COR-L47 (cell line): ENCODE measurements around the gene ABHD15.

Experiments
- DNase-seq: peaks from one replicate; lab custom pipeline; 2025; lab: John Stamatoyannopoulos, UW

The ABHD15 gene

DNA sequence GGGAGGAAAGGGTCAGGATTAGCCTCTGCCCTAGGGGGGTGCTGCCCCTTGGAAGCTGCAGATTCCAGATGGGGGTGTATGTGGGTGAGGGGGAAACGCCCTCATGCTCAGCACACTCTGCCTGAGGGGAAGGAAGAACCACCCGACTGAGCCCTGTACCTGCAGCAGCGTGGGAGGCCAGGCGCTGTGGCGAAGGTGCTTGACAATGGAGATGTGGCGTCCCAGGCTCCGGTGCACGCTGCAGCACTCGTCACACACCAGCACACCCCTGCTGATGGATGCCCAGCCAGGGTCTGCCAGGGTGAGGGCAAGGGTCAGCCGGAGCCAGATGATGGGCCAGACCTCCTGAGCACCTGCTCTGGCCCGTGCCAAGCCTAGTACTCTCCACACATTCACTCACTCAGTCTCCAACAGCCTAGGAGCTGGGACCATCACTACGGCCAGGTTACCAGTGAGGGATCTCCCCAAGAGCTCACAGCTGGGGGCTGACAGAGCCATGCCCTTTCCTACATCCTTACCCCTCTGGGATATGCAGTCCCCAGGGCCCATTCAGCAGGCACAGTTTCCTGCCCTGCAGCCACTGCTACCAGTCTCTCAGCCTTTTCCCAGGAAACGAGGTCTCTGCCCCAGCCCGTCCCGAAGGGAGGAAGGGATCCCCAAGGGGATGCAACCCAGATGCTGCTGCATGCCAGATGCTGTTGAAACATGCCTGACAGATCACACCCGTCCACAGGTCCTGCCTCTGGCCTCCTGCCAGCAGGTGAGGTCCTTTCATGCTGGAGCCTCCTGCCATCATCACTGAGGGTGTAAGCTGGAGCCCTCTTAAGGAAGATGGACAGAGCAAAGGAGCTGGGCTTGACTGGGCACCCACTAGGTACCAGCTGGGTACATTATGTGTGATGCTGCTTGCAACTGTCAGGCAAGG, 16.7 kb upstream of the ABHD15 start:
- no peak for DNase-seq

DNA sequence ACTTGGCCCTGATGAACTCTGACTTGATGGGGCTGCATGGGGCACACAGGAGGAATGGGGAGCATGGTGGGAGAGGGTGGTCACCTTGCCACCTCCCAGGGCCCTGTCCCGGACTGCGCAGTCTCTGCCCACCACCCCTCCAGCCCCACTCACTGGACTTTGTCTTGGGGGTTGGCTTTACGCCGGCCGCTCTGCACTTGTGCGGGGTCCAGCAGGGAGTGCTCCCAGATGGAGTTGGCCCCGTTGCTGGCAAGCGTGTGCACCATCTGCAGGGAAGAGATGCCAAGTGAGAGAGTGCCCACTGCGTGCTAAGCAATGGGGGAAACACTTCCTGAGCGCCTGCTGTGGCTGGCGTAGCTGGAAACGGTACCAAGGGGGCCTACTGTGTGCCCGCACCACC, 15.9 kb upstream of the ABHD15 start:
- no peak for DNase-seq

DNA sequence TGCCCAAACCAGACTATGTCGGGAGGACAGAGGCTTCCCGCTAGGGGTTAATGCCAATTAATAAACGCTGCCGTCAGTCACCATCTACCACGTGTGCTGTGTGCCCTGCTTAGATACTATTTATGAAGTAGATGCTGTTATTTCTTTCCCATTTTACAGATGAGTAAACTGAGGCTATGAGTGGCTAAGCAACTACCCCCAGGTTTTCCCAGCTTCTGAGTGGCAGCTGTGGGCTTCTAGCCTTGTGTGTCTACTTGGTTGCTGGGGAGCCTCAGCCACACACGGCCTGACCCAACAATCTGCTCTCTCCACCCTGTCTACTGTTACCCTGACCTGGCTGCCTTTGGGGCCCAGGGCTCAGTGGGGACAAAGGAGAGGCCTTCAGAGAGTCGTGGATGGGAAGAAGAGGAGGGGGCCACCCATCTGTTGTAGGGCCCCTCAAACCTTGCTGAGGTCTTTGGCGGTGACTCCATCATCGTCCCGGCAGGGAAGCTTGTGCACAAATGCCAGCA, 15.5 kb upstream of the ABHD15 start:
- no peak for DNase-seq

DNA sequence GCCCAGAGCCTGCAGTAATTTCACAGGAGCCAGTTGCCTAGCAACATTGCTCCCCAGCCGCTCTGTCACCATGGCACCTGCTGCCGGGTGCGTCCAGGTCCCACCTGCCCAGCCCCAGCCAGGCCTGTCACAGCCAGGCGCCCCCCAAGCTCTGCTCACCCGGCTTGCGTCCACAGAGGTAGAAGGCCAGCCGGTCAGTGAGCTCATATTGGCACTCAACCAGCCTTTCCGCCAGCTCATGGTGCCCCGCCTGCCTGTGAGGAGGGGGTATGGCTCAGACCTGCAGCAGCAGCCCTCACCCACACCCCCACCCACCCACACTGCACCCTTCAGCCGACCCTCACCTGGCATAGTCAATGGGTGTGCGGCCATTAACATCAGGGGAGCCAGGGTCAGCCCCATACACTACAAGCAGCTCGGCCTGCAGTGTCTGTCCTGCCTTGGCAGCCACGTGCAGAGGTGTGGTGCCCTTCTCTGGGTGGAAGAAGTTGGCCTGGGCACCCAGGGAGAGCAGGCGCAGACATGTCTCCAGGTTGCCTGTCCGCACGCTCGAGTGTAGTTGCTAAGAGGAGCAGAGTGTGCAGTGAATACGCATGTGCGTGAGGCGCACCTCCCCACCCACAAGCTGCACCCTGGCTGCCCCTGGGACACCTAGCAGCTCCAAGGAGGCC, 14.9 kb upstream of the ABHD15 start:
- peak; percentile 77 for DNase-seq

DNA sequence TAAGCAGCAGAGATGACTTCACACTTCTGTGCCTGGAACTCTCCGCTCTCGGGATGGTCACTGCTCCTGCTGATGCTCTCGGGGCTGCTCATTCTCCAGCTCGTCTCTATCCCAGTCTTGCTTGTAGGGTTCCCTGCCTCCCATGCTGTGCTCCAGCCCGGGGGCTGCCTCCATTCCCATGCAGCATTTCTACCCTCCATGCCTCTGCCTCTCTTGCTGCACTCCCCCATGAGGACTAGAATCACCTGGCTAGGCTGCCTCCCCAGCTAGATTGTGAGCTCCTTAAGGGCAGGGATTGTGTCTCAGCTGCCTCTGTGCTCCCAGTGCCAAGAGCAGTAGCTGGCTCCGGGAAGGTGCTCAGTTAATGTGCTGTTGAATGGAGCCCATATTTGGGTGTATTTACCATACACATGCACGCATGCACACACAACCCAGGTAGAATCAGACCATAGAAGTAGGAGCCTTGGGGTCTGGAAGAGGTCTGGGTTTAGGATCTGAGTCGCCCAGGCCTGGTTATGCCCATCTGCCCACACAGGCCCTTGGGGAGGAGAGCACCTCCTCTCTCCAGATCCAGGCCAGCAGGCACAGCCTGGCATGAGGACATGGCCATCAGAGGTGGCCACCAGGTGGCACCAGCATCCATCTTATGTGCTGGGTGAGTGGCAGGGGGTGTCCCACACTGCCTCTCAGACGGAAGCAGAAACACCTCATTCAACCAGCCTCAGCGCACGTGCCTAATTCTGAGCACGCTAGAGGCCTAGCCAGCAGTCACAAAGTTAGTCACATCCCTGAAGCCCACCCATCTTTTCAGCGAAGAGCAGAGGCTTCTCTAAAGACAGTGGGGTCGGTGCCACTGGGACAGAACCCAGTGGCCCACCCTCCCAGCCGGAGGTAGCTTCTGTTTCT, 13.3 kb upstream of the ABHD15 start:
- DNase-seq: peak; percentile 82

DNA sequence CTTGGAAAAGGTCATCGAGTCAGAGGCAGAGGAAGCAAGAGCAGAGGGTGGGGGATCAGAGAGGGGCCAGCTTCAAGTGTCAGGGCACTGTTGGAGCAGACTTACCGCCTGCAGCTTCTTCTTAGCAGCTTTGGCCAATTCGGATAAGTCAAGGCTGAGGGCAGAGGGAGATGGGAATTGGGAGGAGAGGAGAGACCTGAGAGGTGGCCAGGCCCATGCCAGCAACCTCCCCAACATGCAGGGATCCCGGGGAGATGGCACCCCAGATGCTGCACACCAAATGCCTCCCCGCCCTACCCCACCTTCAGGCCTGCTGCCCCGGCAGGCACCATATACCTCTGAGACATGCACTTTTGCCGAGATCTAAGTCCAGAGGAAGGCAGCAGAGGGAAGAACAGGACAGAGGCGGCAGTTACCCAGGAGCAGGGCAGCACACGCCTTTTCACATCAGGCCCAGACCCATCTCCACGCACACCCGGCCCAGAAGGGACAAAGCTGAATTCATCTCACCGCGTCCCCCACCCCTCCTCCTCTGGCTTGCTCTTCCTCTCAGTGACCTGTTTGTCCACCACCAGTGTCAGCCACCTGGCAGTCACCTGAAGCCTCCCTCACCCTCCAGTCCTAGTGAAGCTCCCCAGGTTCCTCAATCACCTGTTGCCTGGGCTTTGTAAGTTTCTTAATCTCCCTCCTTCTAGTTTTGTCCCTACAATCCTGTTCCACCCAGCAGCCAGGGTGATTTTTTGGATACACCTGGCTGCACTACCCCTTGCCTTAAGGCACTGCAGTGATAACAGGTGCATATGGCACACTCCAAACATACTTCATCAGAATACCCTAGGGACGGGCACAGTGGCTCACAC, 12.0 kb upstream of the ABHD15 start:
- no peak for DNase-seq

DNA sequence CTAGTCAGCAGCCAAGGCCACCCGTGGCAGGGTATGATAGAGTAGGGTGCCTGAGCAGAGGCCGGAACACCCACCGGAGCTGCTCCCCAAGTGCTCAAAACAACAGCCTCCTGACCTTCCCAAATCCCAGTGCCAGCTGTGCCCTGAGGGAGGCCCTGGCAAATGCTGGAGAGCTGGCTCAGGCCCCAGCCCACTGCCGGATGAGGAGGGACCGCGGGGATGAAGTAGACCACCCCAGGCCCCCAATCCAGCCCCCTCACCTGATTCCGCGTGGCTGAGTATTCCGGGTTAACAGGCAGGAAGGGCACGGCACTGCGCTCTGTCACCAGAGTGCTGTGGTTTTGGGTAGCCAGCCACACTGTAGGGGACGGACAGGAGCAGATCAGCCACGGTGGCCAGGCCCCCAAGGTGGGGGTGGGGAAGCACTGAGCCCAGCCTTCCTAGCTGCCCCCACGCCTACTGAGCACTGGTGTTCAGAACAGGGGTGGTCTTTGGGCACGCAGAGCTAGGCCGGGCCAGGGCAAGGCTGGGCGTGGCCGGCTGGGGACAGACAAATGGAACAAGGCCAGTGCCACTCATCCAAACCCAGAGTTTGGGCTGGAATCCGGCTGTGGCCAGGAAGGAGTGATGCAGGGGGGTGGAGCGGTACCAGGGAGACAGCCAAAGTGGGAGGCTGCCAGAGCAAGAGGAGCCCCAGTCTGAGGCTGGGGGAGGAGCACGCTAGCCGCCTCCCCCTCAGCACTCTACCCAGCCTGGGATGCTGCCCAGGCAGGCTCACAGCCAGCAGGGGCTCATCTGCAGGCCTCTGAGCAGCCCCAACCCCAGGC, 10.8 kb upstream of the ABHD15 start:
- DNase-seq: no peak

DNA sequence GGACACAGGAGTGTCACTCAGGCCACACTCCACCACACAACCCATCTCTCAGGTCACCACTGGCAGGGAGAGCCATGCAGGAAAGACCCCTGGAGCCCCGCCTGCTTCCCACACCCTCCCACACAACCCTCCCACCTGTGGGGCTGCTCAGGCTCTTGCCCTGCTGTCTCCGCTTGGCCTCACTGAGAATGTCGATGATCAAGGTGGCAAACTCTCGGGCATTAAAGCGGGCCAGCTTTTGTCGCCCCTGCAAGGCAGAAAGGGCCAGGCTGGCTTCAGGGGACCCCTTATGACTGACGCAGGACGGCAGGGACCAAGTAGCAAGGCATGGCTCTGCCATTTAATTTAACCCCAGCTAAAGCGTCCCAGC, 10.1 kb upstream of the ABHD15 start:
- no peak for DNase-seq

DNA sequence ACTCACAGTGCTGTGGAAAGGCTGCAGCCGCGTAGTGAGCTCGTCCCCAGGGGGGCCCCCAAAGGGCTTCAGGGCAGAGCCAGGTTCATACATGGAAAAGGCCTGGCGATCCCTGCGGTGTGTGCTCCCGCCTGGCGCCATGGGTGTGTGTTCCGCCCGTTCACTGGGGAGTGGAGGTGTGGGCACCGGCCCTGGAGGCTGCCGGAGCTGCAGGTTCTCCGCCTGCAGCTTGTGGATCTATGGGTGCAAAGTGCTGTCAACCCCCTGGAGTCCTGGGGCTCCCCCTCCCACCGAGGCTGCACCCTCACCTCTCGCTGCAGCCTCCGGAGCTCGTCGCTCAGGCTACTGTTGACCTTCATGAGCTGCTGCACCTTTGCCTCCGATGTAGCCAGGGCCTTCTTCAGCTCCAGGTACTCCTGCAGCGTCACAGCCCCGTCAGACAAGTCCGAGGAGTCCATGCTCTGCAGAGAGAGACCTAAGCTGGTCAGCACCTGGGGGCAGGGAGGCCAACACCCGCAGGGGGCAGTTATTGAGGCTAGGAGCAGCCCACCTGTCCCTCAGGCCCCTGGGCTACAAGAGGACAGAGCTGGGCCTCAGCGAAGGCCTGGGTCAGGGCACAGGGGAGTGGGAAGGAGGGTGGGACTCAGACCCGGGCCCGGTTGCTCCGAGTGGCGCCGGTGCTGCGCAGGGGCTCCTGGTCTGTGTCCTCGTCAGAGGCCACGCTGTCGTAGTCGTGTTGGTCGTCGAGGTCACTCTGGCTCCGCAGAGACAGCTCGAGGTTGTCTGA, 9.6 kb upstream of the ABHD15 start:
- no peak for DNase-seq

DNA sequence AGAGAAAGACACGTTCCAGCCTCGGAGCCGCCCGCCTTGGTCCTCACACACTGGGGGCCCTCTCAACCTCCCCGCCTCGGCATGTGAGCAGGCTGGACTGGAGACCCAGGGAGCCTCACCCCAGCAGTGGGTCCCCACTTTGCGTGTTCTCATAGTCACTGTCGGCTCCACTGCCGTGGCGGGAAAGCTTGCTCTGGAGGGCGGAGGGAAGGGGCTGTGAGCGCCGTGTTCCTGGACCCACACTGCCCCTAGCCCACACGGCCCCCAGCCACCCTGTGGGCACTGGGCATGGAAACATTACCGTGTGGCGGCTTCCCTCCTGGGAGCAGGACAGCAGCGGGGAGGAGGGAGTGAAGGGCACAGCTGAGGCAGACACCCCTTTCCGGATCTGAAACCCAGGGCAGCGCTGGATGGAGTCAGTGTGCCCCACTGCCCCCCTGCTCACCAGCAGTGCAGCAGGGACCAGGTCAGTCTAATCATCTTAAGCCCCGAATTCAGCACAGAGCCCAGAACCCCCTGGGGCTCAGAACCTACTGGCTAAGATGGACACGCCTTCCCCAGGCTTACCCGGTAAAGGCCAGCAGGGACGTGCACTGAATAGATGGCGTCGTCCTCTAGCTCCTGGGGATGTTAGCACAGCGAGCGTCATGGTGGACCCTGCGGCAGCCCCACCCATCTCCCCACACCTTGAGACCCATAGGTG, 8.8 kb upstream of the ABHD15 start:
- no peak for DNase-seq

DNA sequence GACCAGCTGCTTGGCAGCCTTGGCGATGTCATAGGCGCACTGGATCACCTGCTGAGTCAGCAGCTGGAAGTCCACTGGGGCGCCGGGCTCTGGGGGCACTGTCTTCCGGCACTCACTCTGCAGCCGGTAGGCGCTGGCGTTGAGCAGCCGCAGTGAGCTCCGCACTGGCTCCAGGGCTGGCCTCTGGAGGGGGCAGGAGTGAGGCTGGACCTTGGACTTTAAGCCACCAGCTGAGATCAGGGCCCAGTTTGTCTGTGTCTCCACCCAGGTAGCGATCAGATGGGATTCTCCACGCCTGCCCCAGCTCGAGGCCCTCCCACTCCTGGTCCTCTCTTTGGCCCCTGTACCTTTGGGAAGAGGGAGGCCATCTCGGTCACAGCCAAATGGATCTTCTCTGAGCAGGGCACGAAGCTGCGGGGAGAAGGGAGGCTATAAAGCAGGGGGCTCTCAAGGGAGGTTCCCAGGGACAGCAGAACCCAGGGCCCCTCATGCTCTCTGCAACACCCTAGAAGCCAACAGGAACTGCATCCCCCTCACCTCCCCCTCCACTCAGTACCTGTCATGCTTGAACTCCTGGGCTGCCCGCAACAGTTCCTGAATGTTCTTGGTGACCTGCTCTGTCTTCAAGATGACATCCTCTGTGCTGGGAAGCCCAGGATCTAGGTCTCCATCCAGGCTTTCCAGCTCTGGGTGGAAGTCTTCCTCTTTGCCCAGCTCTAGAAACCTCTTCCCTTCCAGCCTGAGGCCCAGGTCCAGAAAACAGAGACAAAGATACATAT, 8.1 kb upstream of the ABHD15 start:
- no peak for DNase-seq

DNA sequence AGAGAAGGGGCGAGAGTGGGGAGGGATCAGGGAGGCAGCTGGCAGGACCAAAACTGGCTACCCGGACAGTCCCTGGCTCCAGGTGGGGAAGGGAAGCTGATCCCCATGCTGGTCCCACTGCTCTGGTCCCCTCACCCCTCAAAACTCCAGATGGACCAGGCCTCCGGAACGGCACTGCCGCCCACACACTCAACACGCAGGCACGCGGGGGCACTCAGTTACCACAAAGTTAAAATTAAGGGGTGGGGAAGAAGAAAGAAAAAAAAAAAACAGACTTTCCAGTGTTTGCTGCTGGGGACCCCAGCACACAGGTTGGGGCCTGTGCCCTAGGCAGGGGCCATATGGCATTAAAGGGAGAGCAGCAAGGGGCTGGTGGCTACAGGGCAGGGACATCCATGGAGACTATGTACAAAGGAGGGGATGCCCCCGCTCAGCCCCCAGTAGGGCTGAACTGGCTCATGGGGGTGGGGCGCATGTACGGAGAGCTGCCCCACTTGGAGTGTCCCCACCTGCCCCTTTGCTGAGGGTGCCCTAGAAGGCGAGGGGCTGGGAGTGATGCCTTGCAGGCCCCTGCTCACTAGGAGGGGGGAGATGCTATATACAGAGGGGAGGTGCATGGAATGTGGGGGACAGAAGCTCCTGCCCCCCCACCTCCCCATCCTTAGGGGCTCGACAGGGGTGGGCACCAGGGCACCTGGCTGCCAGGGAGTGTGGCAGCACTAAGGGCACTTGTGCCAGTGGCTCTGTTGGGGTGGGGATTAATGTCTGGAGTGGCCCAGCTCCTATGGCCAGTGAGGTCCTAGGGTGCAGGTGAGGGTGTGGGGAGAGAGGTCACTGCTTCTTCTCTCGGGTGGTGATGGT, 7.3 kb upstream of the ABHD15 start:
- DNase-seq: no peak

DNA sequence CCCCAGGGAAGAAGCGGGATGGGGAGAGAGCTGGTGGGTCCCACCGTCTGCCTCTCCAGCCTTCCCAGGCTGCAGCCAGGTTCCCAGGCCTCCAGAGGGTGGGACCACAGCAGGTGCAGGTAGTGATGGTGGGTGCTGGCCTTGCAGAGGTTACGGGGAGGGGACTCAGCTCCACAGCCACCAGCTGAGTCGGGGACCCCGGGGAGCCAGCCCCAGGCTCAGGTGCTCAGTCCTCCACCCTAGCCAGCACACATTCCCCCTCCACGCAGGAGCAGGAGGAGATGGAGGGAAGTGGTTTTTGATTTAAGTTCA, 6.7 kb upstream of the ABHD15 start:
- DNase-seq: no peak

DNA sequence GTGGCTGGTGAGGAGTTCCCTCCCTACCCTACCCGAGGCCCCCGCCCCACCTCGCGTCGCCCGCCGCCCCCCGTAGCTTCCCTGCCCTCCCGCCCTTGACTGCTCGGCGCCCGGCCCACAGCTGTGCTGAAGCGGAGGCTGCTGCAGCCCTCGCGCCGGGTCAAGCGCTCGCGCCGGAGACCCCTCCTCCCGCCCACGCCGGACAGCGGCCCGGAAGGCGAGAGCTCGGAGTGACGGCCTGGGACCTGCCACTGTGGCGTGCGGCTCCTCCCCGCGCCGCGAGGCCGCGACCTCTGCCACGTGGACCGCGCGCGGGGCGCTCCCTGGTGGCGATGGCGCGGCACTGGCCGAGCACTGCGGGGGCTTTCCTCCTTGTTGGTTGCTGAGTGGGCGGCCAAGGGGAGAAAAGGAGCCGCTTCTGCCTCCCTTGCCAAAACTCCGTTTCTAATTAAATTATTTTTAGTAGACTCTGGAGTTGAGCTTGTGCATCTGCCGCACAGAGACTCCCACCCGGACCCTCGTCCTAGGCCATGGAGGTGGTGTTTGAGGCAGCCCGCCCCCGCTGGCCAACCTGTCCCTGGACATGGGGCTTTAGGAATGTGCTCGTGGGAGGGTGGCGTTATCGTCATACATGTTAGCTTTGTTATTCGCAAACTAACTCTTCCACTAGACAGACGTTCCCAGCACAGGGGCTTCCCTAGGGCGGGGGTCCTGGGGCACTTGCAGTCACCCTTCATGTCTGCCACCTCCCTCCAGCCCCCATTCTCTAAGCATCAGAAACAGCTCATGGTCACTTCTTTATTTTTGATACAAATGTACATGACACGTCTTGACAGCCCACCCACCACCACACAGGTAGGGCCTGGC, 6.1 kb upstream of the ABHD15 start:
- no peak for DNase-seq

DNA sequence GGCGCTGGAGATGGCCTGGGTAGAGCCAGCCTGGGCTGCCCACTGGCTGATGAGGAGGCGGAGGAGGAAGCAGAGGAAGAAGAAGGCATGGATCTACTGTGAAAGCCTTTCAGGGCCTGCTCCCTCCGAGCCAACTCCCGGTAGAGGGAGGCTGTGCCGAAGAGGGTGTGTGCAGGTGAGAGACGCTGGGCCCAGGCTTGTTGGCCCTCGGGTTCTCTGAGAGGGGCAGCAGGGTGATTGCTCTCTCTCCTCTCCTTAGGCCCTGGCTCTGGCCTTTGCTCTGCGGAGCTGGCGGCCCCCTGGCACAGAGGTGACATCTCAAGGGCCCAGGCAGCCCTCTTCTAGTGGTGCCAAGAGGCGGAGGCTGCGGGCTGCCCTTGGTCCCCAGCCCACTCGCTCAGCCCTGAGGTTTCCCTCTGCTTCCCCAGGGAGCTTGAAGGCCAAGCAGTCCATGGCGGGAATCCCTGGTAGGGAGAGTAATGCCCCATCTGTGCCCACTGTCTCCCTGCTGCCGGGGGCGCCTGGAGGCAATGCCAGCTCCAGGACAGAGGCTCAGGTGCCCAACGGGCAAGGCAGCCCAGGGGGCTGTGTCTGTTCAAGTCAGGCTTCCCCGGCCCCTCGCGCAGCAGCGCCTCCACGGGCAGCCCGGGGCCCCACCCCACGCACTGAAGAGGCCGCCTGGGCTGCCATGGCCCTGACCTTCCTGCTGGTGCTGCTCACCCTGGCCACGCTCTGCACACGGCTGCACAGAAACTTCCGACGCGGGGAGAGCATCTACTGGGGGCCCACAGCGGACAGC, 5.2 kb upstream of the ABHD15 start:
- no peak for DNase-seq

DNA sequence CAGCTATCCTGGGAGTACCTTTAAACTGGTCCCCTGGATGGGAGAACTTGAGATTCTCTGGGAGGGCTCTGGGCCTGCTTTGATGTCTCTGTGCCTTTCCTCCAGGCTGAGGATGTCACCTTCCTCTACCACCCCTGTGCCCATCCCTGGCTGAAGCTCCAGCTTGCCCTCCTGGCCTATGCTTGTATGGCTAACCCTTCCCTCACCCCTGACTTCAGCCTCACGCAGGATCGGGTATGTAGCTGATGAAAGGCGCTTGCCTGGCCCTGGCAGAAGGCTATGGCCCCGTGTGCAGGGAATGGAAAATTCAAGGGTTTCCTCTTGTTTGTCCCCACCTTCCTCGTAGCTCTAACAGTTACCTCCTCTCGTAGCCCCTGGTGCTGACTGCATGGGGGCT, 4.6 kb upstream of the ABHD15 start:
- DNase-seq: no peak
